C4-2B (cell line): ENCODE measurements around the gene SYTL5.

Source experiments
- ZFX ChIP-seq: fragments of 450-650 bp; IDR thresholded peaks from 2 replicates; pipeline ENCODE4 v1.6.1; 2017
- TF ChIP-seq, protein P1 (sequence below): fragments of 450-650 bp; conservative IDR thresholded peaks from 2 replicates; pipeline ENCODE4 v1.5.1; 2017; ENCODE audit warnings: mild to moderate bottlenecking

DNA sequence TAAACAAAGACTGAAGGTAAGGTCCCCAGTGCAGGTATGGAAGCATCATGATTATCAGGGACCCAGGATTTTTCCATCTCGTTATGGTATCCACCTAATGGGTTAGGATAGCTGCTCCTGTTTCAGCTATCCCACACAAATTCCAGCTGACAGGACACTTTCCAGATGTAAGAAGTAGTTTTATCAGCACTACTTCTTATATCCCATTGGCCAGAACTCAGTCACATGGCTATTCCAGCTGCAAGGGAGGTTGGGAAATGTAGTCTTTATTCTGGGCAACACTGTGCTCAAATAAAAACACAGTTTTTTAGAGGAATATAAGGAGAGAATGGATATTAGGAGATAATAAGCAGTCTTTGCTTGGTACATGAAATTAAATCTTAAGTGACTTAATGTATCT is 117.6 kb downstream of the SYTL5 start:
- TF ChIP-seq, protein P1, sequence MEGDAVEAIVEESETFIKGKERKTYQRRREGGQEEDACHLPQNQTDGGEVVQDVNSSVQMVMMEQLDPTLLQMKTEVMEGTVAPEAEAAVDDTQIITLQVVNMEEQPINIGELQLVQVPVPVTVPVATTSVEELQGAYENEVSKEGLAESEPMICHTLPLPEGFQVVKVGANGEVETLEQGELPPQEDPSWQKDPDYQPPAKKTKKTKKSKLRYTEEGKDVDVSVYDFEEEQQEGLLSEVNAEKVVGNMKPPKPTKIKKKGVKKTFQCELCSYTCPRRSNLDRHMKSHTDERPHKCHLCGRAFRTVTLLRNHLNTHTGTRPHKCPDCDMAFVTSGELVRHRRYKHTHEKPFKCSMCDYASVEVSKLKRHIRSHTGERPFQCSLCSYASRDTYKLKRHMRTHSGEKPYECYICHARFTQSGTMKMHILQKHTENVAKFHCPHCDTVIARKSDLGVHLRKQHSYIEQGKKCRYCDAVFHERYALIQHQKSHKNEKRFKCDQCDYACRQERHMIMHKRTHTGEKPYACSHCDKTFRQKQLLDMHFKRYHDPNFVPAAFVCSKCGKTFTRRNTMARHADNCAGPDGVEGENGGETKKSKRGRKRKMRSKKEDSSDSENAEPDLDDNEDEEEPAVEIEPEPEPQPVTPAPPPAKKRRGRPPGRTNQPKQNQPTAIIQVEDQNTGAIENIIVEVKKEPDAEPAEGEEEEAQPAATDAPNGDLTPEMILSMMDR = no peak
- TF ChIP-seq ZFX = no peak
